Hematopoietic multipotent progenitor cell (in vitro differentiated cells): ENCODE results near the gene CIITA. TPM values are rescaled to one million over a fixed set of nuclear protein-coding genes. Genes with fewer than 3 reads are reported as not detected.

Source experiments
- DNase-seq, 3 donors: peaks; one replicate each; pipeline ENCODE4 v3.0.0-alpha.2; 2011 to 2015; ENCODE audit warnings: low read depth in 2 of 3, low spot score in 2 of 3
- total RNA-seq: library from RNA; depleted of rRNA; stranded (reverse); fragments of >200 nt; gene quantifications from one replicate; pipeline ENCODE4 v1.2.3, GENCODE V29; 2012

CIITA gene
- total RNA-seq, 1 donor, result 88.6 TPM

DNA sequence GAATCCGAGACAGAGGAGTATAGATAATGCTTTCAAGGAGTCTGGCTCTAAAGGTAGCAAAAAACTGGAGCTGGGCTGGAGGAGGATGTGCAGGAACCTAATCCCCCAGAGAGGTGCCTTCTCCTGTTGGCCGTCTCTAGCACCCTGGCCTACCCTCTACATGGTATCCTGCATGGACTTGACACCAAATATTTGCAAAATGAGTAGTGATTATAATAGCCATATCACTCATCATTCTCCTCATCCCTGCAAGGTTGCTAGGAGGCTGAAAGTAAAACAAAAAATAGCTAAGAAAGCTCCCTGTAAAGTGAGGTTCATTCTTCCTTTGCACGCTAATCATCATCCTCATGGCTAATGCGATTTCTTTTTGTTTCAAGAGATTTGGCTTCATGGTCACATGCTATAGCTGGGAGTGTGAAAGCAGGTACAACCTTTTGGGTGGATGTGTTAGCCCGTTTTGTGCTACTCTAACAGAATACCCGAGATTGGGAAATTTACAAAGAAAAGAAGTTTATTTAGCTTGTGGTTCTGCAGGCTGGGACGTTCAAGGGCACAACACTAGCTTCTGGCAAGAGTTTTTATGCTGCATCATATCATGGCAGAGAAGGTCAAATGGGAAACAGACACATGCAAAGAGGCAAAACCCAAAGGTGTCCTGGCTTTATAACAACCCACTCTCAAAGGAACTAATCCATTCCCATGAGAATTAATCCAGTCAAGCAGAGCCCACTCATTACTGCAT lies 27.1 kb upstream of the CIITA start:
- no peak for DNase-seq

DNA sequence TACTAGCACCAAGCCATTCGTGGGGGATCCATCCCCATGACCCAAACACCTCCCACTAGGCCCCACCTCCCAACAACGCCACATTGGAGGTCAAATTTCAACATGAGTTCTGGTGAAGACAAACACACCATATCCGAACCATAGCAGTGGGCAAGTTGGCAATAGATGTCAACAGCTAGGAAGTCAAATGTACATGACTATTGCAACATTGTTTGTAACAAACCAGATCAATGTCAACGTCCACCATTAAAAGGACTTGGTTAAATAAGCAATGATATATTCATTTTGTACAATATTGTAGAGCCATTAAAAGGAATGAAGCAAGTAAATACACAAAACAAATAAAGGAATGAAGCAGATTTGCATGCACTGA lies 26.5 kb upstream of the CIITA start:
- DNase-seq, result no peak

GRCh38 chr16:10851512-10851911 lies 25.5 kb upstream of the CIITA start:
- DNase-seq, result no peak

- DNase-seq, result no peak
Observed at GRCh38 chr16:10852286-10852685, 24.7 kb upstream of the CIITA start.

DNA sequence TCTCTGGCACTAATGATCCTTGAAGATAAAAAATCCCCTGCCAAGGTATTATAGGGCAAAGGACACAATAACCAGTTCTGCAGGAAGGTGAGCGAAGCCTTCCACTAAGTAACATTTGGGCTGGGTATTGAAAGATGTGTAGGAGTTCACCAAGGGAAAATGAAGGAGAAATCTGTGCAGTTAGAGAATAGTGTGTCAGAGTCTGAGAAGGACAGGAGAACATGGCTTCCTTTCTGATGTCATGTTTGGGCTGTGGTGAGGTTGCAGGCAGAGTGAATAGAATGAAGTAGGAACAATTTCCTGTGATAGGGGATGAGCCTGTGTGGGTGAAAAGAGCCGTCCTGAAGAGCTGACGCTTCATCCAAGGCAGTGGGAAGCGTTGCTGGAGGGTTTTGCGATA lies 24.1 kb upstream of the CIITA start:
- DNase-seq, result no peak

DNA sequence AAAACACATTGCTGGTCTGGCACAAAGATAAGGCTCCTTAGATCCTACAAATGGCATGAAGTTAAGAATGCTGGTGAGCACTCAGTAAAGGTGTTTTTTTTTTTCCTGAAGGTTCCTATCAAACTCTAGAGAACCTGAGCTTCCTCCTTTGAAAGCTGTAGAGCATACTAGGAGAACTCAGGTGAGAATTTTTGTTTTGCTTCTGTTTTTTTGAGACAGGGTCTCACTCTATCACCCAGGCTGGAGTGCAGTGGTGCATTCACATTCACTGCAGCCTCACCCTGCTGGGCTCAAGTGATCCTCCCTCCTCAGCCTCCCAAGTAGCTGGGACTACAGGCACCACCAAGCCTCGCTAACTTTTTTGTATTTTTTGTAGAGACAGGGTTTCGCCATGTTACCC lies 21.0 kb upstream of the CIITA start:
- DNase-seq, result no peak

GRCh38 chr16:10858203-10858602 lies 18.8 kb upstream of the CIITA start:
- no peak for DNase-seq

DNA sequence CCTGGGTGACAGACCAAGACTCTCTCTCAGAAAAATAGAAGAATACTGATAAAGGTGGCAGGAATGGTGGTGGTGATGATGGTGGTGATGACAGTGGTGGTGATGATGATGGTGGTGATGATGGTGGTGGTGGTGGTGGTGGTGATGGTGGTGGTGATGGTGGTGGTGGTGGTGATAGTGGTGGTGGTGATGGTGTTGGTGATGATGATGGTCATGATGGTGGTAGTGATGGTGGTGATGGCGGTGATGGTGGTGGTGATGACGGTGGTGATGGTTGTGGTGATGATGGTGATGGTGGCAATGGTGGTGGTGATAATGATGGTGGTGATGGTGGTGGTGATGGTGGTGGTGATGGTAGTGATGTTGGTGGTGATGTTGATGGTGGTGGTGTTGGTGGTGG lies 18.0 kb upstream of the CIITA start:
- DNase-seq, result no peak

DNA sequence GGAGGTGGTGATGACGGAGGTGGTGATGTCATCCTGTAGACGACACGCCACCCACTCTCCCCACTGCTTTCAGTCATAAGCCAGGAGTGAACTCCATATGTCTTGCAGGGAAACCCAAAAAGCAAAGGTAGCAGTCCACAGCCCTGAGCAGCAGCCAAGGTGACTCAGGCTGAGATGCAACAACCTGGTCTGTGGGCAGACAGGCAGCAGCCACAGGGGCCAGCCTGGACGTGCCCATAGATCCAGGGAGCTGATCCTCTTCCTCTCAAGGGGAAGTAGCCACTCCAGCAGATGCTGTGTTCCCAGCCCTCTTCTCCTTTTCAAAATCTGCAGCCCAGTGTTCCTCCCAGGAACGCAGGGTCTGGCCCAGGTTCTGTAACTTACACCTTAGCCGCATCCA lies 17.3 kb upstream of the CIITA start:
- DNase-seq, result no peak

DNA sequence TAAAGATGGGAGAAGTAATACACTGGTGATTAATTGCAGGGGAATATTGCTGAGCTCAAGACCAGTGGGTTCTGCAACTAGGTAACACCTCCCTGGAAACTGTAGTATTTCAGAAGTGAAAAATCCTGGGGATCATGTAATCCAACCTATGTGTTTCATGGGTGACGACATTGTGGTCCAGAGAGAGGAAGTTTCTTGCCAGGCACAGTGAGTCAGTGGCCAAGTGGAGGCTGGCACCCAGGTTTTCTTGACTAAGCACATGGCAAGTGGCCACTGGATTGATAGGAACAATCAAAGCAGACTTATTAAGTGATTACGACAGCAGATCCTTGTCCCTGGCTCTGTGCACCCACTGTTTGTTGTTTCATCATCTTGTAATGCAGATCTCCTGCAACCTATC lies 14.6 kb upstream of the CIITA start:
- peak in 2 of 3 donors; percentile 55 to 63 for DNase-seq

DNA sequence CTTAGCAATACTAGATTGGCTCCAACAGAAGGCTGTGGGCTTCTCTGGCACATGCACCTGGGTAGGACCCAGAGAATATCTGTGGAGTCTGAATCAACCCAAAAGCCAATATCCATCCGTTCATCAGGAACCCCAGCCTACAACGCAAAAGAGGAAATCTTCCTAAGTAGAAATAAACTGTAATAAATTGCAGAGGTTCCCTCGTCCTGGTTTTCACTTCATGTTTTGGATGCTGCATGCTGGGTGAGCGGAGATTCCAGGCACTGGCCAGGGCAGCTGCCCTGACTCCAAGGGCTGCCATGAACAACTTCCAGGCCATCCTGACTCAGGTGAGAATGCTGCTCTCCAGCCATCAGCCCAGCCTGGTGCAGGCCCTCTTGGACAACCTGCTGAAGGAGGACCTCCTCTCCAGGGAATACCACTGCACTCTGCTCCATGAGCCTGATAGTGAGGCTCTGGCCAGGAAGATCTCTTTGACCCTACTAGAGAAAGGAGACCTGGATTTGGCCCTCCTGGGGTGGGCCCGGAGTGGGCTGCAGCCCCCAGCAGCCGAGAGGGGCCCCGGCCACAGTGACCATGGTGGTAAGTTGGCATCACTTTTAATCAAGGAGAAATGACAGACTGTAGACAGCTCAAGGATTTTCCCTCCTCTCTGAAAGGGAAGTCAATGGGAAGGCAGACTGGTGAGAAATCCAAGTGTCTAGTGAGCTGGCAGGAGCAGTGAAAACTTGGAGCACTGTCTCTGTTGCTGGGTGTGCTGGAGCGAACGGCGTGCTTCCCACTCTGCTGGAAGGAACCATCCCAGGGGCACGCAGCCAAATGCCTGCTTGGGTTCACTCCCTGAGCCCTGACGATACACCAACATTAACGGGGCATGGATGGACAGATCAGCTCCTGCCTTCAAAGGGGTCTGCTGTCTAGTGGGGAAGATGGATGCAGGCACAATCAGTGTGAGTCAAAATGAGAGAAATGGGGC lies 10.7 kb upstream of the CIITA start:
- DNase-seq, result no peak

DNA sequence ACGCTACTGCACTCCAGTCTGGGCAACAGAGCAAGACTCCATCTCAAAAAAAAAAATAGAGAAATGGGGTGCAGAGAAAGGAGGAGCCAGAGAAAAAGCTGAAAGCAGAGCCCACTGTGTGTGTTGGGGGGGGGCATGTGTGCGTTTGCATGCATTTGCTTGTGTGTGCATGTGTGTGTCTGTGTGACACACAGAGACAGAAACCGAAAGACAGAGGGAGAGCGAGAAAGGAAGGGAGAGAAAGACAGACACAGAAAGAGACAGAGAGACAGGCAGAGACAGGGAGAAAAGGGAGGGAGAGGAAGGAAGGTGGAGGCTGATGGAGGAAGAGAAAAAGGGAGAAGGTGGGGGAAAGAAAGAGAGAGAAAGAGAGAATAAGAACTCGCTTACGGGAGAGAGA lies 9.8 kb upstream of the CIITA start:
- no peak for DNase-seq

DNA sequence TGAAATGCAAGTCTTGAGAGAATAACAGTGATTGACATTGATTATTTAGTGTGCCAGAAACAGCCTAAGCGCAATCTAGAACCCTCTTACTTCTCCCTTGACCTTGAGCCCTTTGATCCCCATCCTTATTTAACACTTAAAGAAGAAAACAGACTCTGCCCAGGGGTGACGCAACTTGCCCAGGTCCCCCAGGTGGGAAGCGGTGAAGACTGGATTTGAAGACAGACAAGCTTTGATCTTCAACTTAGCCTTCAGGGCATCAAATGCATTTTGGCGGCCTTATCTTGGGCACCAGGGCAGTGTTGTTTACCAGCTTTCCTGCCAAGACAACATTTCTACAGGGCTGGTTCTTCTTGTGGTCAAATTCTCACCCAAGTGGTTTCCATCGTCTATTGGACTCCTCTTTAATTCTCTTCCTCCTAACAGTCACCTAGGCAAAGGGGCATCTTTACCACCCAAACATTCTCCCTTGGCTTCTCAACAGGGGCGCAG lies 8.9 kb upstream of the CIITA start:
- DNase-seq, result no peak

DNA sequence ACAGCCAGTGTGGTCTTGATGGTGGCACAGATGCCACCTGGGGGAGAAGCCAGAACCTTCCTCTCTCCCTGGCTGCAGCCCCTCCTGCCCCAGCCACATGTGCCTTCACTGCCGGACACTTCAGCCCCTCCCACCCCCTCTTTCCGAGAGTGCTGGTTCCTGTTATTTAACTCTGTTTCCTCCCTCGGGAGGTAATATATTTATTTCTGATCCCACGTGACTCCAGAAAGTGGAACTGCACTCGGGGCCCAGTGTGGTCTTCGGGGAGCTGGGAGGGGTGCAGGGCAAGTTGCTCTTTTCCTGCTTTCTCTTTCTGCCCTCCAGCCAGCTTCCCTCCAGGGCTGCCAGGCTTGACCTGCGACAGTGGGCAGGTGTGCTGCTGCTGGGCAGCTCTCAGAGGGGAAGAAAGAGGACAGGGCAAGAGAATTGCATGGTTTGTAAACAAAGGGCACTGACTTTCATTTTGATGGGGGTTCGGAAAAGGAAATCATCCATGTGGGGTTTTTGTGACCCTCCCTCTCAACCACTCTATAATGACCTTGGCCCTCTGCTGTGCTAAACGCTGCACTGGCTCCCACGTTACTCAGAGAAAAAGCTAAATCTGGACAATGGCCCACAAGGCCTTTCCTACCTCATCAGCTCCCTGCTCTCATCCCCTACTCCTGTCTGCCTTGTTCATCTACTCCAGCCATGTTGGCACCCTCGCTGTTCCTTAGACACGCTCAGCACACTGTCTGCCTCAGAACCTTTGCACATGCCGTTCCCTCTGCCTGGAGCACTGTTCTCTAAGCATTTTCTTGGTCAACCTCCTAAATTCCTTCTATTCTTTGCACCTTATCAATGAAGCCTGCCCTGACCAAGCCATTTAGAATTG lies 8.2 kb upstream of the CIITA start:
- DNase-seq, result peak in 2 of 3 donors; percentile 91 to 95

- DNase-seq, result peak in 2 of 3 donors; percentile 75 to 84
Observed at GRCh38 chr16:10870137-10870776, 6.7 kb upstream of the CIITA start.

DNA sequence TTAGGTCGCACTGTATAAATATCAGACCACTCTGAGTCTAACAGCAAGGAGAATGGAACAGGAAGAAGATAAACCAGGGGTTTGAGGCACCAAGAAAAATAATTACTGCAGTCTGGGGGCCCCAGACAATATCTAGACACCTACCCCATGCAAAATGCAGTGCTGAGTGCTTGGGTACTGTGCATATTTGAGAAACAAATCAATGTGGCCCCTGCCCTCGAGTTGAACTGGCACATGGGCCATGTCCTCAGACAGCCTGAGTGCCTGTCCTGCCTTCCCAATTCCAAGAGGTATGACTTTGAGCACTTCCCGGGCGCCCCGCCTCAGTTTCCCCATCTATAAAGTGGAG lies 6.2 kb upstream of the CIITA start:
- no peak for DNase-seq

GRCh38 chr16:10871157-10871991 lies 5.6 kb upstream of the CIITA start:
- DNase-seq, result peak in 2 of 3 donors; percentile 84 to 86

- DNase-seq, result no peak
Observed at GRCh38 chr16:10876315-10876714, 687 bp upstream of the CIITA start.

DNA sequence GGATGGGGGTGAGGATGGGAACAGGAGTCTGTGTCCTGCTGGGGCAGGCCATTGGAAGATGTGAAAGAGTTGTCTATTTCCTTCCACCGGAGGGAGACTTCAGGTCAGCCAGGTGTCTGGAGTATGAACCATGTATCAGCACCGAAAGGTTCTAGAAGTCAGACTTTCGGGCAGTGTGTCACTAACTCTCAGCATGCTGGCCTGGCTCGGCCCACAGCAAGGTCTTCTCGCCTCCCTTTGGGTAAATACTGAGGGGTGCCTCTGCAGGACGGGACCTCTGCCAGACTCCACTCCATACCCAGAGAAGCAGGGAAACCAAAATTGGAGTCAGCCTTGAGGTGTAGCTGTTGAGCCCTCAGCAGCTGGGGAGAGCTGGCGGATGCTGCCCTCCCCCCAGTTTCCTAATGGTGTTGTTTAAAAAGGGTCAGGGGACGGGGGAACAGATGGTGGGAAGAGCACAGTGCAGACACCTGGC lies 507 bp downstream of the CIITA start:
- peak in 1 of 3 donors; percentile 35 for DNase-seq
